Stimulated activated CD8-positive, alpha-beta memory T cell treated with anti-CD3 and anti-CD28 coated beads, Interleukin-7, amount 100 ng/mL, for 24 hours (primary cell): Measurements from ENCODE around the gene TMED9.
"Not testable (repeated sequence)": the region's sequence is repeated elsewhere in the genome, so short reads cannot be mapped to it uniquely, and the experiment has no call there.

ENCODE experiments used
- DNase-seq: peaks from one replicate; pipeline ENCODE4 v3.0.0-alpha.2; 2020; ENCODE audit warnings: low read depth

The TMED9 gene

GRCh38 chr5:177606071-177607051 is 14.4 kb downstream of the TMED9 start:
- no peak for DNase-seq

- no peak for DNase-seq
These were observed 15.1 kb downstream of the TMED9 start for GRCh38 chr5:177607115-177607451.

- no peak for DNase-seq
These were observed 15.6 kb downstream of the TMED9 start for GRCh38 chr5:177607452-177608192.

GRCh38 chr5:177608243-177609075 is 16.5 kb downstream of the TMED9 start:
- no peak for DNase-seq

- no peak for DNase-seq
These were observed 17.4 kb downstream of the TMED9 start for GRCh38 chr5:177609076-177610059.

- no peak for DNase-seq
These were observed 18.2 kb downstream of the TMED9 start for GRCh38 chr5:177610131-177610769.

- no peak for DNase-seq
These were observed 18.9 kb downstream of the TMED9 start for GRCh38 chr5:177610770-177611445.

- no peak for DNase-seq
These were observed 19.6 kb downstream of the TMED9 start for GRCh38 chr5:177611446-177612214.

- DNase-seq, result no peak
These were observed 20.2 kb downstream of the TMED9 start for GRCh38 chr5:177612215-177612673.

GRCh38 chr5:177620560-177620959 is 28.6 kb downstream of the TMED9 start:
- DNase-seq, result no peak

GRCh38 chr5:177624172-177624571 is 32.2 kb downstream of the TMED9 start:
- DNase-seq, result not testable (repeated sequence)

GRCh38 chr5:177630186-177630585 is 38.2 kb downstream of the TMED9 start:
- not testable (repeated sequence) for DNase-seq

- DNase-seq, result not testable (repeated sequence)
These were observed 42.9 kb downstream of the TMED9 start for GRCh38 chr5:177634912-177635311.

GRCh38 chr5:177645462-177645861 is 53.5 kb downstream of the TMED9 start:
- DNase-seq, result not testable (repeated sequence)
